ENCODE measurements around the gene ATP2B1.

Gene ATP2B1

DNA sequence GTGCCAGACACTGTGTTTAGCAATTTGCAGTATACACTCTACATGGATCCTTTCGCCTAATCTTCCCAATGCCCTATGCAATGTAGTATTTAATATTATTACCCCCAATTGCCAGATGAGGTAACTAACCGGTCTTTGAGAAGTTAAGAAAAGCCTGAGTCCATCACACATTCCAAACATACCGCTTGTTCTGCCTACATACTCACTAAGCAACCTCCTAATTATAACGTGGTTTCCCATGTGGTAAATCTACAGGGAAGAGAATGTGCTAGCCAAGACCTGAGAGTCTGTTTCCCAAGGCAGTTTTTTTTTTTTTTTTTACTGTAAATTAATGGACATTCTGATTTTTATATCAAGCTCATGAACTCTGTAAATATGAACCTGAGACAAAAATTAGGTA lies 37.2 kb downstream of the ATP2B1 start:
- FAIRE-seq (no peak), DNase-seq (ENCODE audit: insufficient read length) (no peak)
- no peak for TF ChIP-seq POLR2A (IDR thresholded peaks at IDR 0.05; ENCODE audit: low read depth, low read length)
- no peak for TF ChIP-seq POLR2AphosphoS5 (IDR thresholded peaks at IDR 0.05; ENCODE audit: low read depth, low read length)
- no peak for TF ChIP-seq TAF1 (IDR thresholded peaks at IDR 0.05; ENCODE audit: borderline replicate concordance, low read depth, low read length)

DNA sequence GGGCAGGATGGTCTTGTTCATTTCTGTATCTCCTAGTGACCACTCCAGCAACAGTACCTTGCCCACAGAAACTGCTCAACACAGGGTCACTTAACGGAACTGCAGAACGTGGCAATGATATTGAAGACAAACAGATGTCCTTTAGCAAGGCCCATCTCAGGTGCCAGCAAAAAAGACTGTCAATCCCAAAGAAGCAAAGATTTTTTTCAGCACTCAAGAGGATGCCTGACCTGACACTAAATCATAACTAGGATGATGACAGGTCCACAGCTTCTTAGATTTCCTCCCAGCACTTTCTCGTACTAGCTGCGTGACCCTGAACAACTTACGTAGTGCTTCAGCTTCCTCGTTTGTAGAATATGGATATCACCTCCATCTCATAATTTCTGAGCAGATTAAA lies 39.4 kb downstream of the ATP2B1 start:
- FAIRE-seq (no peak), DNase-seq (ENCODE audit: insufficient read length) (no peak)
- TF ChIP-seq TAF1 (IDR thresholded peaks at IDR 0.05; ENCODE audit: borderline replicate concordance, low read depth, low read length) (no peak), POLR2A (IDR thresholded peaks at IDR 0.05; ENCODE audit: low read depth, low read length) (no peak)

DNA sequence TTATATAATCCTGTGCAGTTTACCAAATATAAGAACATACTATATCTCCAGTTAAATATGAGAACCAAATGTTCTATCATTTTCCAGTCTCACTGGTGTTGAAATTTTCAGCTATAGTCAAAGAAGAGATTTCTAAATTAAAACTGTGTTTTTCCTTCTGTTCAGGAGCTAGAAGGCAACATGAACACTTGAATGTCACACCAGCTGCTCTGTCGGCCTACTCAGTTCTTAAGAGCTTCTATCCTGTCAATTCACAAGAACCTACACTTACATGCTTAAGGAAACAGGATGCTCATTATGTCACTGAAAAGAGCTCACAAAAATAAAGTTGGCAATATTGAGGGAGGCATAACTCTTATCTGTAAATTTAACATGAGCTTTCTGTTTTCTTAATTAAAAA lies 43.1 kb downstream of the ATP2B1 start:
- FAIRE-seq, result peak; percentile 40
- no peak for DNase-seq (ENCODE audit: insufficient read length)
- TF ChIP-seq POLR2AphosphoS5 (IDR thresholded peaks at IDR 0.05; ENCODE audit: low read depth, low read length) (no peak), TAF1 (IDR thresholded peaks at IDR 0.05; ENCODE audit: borderline replicate concordance, low read depth, low read length) (no peak), POLR2A (IDR thresholded peaks at IDR 0.05; ENCODE audit: low read depth, low read length) (no peak)

DNA sequence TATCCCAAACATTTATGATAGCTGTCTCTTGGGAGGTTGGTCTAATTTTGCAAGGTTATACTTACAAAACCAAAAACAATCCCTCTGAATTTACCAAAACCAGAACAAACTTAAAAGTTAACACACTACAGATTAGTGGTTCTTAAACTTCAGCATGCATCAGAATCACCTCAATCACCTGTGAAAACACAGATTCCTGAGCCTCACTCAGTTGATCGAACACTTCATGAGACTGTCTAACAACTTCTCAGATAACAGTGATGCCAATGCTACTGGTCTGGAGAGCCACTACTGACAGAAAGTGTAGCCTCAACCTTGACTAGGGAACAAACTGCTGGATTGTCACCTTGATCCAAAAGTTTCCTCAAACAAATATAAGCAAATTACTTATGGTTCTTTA lies 44.2 kb downstream of the ATP2B1 start:
- no peak for FAIRE-seq
- no peak for DNase-seq (ENCODE audit: insufficient read length)
- TF ChIP-seq POLR2A (IDR thresholded peaks at IDR 0.05; ENCODE audit: low read depth, low read length) (no peak), TAF1 (IDR thresholded peaks at IDR 0.05; ENCODE audit: borderline replicate concordance, low read depth, low read length) (no peak), POLR2AphosphoS5 (IDR thresholded peaks at IDR 0.05; ENCODE audit: low read depth, low read length) (no peak)

DNA sequence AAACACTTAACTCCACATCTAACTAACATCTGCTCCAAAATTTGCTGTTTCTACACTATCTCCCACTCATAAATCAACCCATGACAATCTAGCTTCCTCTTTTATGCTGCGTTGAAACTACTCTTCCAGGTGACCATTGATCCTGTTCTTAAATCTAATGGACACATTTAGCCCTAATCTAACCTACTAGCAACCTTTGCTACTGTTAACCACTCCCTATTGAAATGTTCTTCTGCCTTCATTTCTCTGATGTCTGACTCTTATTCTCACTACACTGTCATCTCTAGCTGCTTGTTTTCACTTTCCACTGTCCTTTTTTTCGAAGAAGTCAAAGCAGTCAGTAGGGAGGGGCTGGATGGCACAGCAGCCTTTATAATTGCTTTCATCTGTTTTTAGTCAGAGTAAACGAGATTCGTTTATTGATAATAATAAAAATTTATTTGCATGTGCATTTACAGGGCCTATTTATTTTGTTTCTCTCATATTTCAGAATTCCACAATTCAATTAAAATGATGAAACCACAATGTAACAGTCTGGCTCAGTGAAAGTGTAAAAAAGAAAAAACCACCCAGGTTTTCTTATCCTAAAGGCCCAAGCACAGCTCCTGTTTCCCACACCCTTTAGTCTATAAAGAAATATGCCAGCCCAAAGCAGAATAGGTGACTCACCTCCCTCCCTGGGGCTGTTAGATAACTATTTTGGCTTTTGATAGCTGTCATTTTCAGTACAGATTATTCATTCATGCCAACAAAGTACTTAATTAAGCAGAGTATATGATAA lies 44.9 kb downstream of the ATP2B1 start:
- TF ChIP-seq TAF1 (IDR thresholded peaks at IDR 0.05; ENCODE audit: borderline replicate concordance, low read depth, low read length) (no peak), POLR2A (IDR thresholded peaks at IDR 0.05; ENCODE audit: low read depth, low read length) (no peak)
- DNase-seq (ENCODE audit: insufficient read length) (peak; percentile 9), FAIRE-seq (peak; percentile 78)

DNA sequence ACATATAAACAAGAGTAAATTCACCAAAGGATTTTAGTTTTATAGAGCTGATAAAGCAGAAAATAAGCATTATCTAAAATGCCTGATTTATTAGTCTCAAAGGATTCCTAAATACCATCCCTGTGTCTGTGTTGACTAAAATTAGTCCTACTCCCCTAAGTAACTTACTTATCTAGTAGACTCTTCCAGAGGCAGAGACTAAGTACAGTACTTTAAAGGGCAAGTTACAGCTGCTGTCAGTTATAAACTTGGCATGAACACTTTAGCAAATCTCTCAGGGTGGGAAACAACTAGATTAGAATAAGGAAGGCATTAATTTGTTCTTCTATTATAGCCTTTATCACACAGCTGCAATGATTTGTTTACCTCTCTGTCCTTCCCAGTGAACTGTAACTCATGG lies 46.0 kb downstream of the ATP2B1 start:
- FAIRE-seq, result peak; percentile 51
- TF ChIP-seq TAF1 (IDR thresholded peaks at IDR 0.05; ENCODE audit: borderline replicate concordance, low read depth, low read length) (no peak), POLR2A (IDR thresholded peaks at IDR 0.05; ENCODE audit: low read depth, low read length) (no peak), POLR2AphosphoS5 (IDR thresholded peaks at IDR 0.05; ENCODE audit: low read depth, low read length) (no peak)

GRCh38 chr12:89661706-89662330 lies 46.8 kb downstream of the ATP2B1 start:
- no peak for TF ChIP-seq POLR2AphosphoS5 (IDR thresholded peaks at IDR 0.05; ENCODE audit: low read depth, low read length)
- DNase-seq (ENCODE audit: insufficient read length) (no peak), FAIRE-seq (peak; percentile 58)

More for the DNA sequence above, 46.0 kb downstream of the ATP2B1 start:
- DNase-seq (ENCODE audit: insufficient read length), result no peak

DNA sequence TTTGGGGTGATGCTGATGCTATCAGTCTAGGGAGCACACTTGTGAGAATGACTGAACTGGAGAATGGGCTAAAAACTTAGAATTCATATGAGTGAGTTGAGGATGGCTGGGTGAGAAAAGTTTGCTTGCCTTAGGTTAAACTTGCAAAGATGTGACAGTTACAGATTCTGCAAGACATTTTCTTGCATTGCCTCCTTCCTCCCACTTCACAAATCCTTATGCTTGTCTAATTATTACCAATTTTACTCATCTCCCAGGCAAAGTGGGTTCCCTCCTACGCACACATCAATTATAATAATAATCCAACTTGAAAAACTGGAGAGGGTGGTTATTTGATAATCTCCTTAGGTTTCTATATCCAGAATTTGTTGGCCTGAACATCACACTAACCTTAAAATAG lies 50.9 kb downstream of the ATP2B1 start:
- DNase-seq (ENCODE audit: insufficient read length) (no peak), FAIRE-seq (no peak)
- TF ChIP-seq POLR2AphosphoS5 (IDR thresholded peaks at IDR 0.05; ENCODE audit: low read depth, low read length), result 0 out of 2 replicates have a peak, but pooled peaks have one; percentile 27
- TF ChIP-seq POLR2A (IDR thresholded peaks at IDR 0.05; ENCODE audit: low read depth, low read length), result no peak
- TF ChIP-seq TAF1 (IDR thresholded peaks at IDR 0.05; ENCODE audit: borderline replicate concordance, low read depth, low read length), result no peak

GRCh38 chr12:89657066-89657465 lies 51.6 kb downstream of the ATP2B1 start:
- TF ChIP-seq POLR2A (IDR thresholded peaks at IDR 0.05; ENCODE audit: low read depth, low read length), result no peak
- TF ChIP-seq POLR2AphosphoS5 (IDR thresholded peaks at IDR 0.05; ENCODE audit: low read depth, low read length), result no peak
- TF ChIP-seq TAF1 (IDR thresholded peaks at IDR 0.05; ENCODE audit: borderline replicate concordance, low read depth, low read length), result no peak
- no peak for DNase-seq (ENCODE audit: insufficient read length)
- no peak for FAIRE-seq

GRCh38 chr12:89655841-89656240 lies 52.8 kb downstream of the ATP2B1 start:
- TF ChIP-seq TAF1 (IDR thresholded peaks at IDR 0.05; ENCODE audit: borderline replicate concordance, low read depth, low read length) (no peak), POLR2A (IDR thresholded peaks at IDR 0.05; ENCODE audit: low read depth, low read length) (no peak), POLR2AphosphoS5 (IDR thresholded peaks at IDR 0.05; ENCODE audit: low read depth, low read length) (no peak)
- FAIRE-seq (no peak), DNase-seq (ENCODE audit: insufficient read length) (no peak)

DNA sequence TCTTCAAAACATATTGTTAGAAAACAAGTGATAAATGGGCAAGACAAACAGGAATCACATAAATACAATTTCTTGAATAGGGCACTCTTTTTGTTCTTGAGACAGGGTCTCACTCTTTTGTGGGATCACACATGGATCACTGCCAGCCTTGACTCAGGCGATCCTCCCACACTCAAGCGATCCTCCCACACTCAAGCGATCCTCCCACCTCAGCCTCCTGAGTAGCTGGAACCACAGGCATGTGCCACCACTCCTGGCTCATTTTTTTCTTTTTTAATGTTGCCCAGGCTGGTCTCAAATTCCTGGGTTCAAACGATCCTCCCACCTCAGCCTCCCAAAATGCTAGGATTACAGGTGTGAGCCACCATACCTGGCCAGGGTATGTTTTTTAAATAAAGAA lies 57.4 kb downstream of the ATP2B1 start:
- no peak for FAIRE-seq

GRCh38 chr12:89650239-89650638 lies 58.4 kb downstream of the ATP2B1 start:
- FAIRE-seq (no peak), DNase-seq (ENCODE audit: insufficient read length) (no peak)
- TF ChIP-seq POLR2AphosphoS5 (IDR thresholded peaks at IDR 0.05; ENCODE audit: low read depth, low read length) (no peak), TAF1 (IDR thresholded peaks at IDR 0.05; ENCODE audit: borderline replicate concordance, low read depth, low read length) (no peak), POLR2A (IDR thresholded peaks at IDR 0.05; ENCODE audit: low read depth, low read length) (no peak)

More for the DNA sequence above, 57.4 kb downstream of the ATP2B1 start:
- no peak for TF ChIP-seq POLR2A (IDR thresholded peaks at IDR 0.05; ENCODE audit: low read depth, low read length)
- TF ChIP-seq POLR2AphosphoS5 (IDR thresholded peaks at IDR 0.05; ENCODE audit: low read depth, low read length), result no peak
- TF ChIP-seq TAF1 (IDR thresholded peaks at IDR 0.05; ENCODE audit: borderline replicate concordance, low read depth, low read length), result no peak
- DNase-seq (ENCODE audit: insufficient read length), result no peak

Measured in GM12892 (cell line).